Stimulated activated naive CD8-positive, alpha-beta T cell treated with anti-CD3 and anti-CD28 coated beads, Interleukin-15, Interleukin-2, amounts not matched to agents 100 ng/mL and 50 ng/mL, for 24 hours (primary cell): ENCODE results near the gene BAIAP2L2.
"Not testable (repeated sequence)": the region's sequence is repeated elsewhere in the genome, so short reads cannot be mapped to it uniquely, and the experiment has no call there.

Source experiments
- H3K27ac Mint-ChIP-seq: one replicate; pipeline ENCODE4 v1.8.0; 2021; ENCODE audit warnings: mild to moderate bottlenecking, mixed read lengths
- H3K27me3 Mint-ChIP-seq: one replicate; pipeline ENCODE4 v1.8.0; 2021; ENCODE audit warnings: mixed read lengths
- H3K36me3 Mint-ChIP-seq: one replicate; pipeline ENCODE4 v1.8.0; 2021; ENCODE audit warnings: low read depth, mixed read lengths
- H3K4me1 Mint-ChIP-seq: one replicate; pipeline ENCODE4 v1.8.0; 2021; ENCODE audit warnings: low read depth, mixed read lengths
- H3K4me3 Mint-ChIP-seq: one replicate; pipeline ENCODE4 v1.8.0; 2021; ENCODE audit warnings: mild to moderate bottlenecking, mixed read lengths
- H3K9me3 Mint-ChIP-seq: one replicate; pipeline ENCODE4 v1.8.0; 2021; ENCODE audit warnings: mixed read lengths

BAIAP2L2 gene

DNA sequence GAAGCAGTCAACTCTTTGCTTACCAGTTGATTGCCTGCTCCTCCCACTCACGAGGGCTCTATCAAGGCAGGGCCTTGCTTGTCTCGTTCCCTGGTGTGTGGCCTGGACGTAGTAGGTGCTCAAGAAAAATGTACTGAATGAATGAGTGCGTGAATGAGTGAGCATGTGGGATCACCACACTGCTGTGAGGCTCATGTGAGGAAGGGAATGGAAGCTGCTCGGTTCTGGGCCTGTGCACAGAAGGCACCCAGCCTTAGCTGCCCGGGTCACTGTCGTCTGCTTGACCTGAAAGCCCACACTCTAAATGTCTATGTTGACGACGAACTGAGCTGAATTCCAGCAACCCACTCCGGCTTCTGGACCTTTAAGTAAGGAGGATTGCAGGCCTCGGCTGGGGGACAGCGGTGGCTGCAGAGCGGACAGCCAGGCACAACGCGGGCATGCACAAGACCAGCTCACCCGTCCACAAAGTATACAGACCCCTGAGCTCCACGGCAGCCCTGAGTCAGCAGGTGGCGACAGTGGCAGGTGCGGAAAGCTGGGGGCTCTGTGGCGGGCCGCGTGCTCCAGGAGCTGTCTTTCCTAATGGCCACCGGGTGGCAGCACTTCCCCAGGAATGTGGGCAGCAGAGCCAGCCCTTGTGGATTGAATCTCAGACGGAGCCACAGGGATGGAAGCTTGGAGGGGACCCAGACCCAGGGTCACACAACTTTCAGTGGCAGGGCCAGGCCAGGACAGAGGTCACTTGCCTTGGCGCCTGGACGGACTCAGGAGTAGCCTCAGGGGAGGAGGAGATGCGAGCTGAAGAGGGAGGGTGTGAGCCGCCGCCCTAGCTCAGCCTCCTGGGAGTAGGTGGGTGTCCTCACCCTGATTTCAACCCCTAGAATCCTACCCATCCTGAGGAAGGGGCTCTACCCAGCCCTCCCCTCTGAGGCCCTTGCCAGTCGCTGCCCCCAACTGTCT is 58.3 kb downstream of the BAIAP2L2 start:
- H3K4me1 Mint-ChIP-seq = peaks cover 12% of the 10 kb centered on the region
- H3K27me3 Mint-ChIP-seq = no peaks in the 10 kb centered on the region
- no peaks in the 10 kb centered on the region for H3K9me3 Mint-ChIP-seq
- H3K36me3 Mint-ChIP-seq = no peaks in the 10 kb centered on the region
- H3K27ac Mint-ChIP-seq = no peak overlapping the region
- no peak overlapping the region for H3K4me3 Mint-ChIP-seq

DNA sequence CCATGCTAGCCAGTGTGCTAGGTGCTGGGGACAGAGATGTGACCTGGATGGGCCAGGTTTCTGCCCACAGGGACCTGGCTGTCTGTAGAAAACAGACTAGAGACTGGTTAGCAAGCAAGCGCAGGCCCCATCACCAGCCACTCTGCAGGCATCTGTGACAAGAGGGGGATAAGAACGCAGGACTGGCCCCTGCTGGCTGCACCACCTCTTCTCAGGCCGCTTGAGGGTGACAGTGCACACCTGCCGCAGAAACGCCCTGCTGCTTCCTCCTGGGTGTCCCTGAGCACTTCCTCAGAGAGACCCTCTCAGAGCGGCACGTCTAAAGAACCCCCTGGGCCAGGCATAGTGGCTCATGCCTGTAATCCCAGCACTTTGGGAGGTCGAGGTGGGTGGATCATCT is 59.2 kb downstream of the BAIAP2L2 start:
- Mint-ChIP-seq H3K27ac (no peak overlapping the region), H3K27me3 (no peaks in the 10 kb centered on the region), H3K9me3 (no peaks in the 10 kb centered on the region), H3K4me1 (peaks cover 2% of the 10 kb centered on the region), H3K4me3 (no peak overlapping the region), H3K36me3 (no peaks in the 10 kb centered on the region)

DNA sequence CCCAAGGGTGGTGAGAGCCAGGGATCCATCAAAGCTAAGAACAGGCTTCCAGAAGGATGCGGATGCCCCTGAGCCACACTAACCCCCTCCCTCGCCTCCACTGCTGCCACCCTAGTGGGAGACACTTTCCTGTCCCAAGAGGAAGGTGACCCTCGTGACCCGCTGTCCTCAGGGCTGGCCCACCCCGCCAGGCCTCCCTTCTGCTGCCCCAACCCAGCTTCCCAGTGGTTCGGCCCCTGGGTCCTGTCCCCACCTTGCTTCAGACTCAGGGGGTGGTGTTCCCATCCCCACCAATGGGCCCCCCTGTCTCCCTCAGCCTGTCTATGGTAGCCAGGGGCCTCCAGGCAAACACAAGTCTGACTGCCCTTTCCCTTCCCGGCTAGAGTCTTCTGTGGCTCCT is 59.8 kb downstream of the BAIAP2L2 start:
- Mint-ChIP-seq H3K4me3 (no peak overlapping the region), H3K4me1 (peaks cover 2% of the 10 kb centered on the region), H3K9me3 (no peaks in the 10 kb centered on the region), H3K27ac (no peak overlapping the region), H3K27me3 (no peaks in the 10 kb centered on the region), H3K36me3 (no peaks in the 10 kb centered on the region)

DNA sequence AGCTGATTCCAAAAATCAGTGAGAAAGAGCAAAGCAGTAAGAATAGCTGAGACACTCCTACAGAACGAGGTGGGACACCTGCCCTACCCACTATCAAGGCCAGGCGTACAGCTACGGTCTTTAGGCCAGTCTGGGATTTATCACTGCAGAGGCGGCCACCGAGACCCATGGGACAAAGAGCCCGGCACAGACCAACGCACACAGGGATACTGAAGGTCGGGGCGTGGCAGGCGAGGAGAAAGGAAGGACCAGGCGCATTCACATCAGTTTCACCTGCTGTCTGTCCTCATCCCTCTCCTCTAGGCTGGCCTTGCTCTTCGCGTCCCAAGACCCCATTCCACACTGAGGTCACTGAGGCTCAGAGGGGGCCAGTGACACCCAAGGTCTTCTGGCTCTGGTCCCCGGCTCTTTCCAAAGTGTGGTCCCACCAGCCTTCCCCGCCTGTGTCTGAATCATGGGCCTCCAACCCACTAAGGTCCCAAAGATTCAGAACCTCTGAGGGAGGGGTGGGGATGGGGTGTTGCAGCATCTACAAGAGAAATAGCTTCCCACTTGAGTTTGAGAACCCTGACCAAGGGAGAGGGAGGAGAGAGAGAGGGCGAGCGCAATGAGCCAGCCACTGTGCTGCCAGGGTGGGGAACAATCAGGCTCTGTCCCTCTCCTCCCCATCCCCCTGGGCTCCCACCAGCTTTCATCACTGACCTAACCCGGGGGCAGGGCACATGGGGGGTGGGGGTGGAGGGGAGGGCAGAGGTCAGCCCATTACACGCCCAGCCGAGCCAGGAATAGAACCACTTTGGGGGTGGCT is 60.5 kb downstream of the BAIAP2L2 start:
- no peaks in the 10 kb centered on the region for H3K27me3 Mint-ChIP-seq
- no peak overlapping the region for H3K27ac Mint-ChIP-seq
- H3K4me3 Mint-ChIP-seq = no peak overlapping the region
- H3K9me3 Mint-ChIP-seq = no peaks in the 10 kb centered on the region
- H3K36me3 Mint-ChIP-seq = no peaks in the 10 kb centered on the region
- peaks cover 2% of the 10 kb centered on the region for H3K4me1 Mint-ChIP-seq

DNA sequence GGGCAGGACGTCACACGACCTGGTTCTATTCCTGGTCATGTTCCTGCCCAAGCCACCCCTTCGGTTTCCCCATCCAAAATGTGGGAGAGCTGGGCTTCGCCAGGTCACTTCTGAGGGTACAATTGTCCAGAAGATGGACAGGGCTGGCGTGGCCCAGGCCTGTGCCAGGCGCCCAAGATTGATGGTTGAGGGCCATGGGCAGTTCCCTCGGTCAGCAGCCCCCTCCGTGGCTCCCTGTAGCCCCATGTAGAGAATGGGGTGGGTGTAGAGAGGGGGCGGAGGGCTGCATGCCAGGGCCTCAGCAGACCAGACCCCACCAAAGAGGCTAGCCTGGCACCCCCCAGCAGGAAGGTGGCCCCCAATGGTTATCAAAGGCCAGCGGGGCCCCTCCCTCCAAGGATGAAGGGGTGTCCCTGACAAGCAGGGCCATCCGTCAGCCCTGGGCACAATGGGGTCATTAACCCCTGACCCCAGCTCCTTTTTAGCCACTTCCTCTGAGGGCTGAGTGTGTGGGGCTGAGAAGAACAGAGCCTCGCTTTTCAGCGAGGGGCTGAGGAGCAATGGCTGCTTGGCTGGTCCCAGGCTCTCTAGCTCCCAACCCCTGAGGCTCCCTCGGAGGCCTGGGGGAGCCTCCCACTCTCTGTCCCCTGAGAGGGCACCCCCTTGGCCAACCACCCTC is 64.3 kb downstream of the BAIAP2L2 start:
- Mint-ChIP-seq H3K36me3 (no peaks in the 10 kb centered on the region), H3K9me3 (no peaks in the 10 kb centered on the region), H3K4me3 (no peak overlapping the region), H3K4me1 (no peaks in the 10 kb centered on the region), H3K27me3 (no peaks in the 10 kb centered on the region), H3K27ac (no peak overlapping the region)

DNA sequence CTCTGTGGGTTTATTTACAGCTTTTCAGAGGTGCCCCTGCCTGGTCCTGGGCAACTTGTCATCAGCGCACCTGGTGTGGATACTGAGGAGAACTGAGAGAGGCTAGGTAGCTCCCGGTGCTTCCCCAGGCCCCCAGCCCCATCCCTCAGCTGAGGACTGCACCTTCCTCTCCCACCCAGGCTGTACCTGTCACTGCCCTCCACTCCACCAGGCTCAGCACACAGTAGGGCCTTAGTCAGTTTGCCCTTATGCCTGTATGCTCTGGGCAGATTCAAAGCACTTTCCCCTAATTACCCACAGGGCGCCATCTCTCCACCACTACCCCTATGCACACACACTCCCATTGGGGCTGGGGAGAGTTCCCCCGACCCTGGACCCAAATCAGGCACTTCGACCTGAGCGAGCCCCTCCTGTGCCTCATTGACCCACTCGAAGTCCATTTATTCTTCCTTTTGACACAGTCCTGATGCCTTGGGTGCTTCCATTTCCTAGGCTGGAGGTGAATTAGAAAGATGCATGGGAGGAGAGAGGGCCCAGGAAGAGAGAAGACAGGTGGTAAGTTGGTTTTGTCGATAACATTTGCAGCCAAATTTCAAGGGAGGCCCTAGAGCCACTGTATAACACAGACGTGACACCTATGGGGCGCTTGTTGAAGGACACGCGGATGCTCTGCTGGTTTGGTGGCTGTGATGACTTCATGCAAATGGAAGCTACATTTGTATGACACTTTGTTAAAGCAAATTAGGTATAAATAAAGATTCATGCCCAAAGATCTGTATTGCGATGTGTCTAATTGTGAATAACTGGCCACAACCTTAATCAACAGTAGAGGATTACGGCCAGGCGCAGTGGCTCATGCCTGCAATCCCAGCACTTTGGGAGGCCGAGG is 67.1 kb downstream of the BAIAP2L2 start:
- H3K36me3 Mint-ChIP-seq = no peaks in the 10 kb centered on the region
- H3K4me1 Mint-ChIP-seq = no peaks in the 10 kb centered on the region
- no peaks in the 10 kb centered on the region for H3K27me3 Mint-ChIP-seq
- H3K4me3 Mint-ChIP-seq = no peak overlapping the region
- no peaks in the 10 kb centered on the region for H3K9me3 Mint-ChIP-seq
- H3K27ac Mint-ChIP-seq = no peak overlapping the region

DNA sequence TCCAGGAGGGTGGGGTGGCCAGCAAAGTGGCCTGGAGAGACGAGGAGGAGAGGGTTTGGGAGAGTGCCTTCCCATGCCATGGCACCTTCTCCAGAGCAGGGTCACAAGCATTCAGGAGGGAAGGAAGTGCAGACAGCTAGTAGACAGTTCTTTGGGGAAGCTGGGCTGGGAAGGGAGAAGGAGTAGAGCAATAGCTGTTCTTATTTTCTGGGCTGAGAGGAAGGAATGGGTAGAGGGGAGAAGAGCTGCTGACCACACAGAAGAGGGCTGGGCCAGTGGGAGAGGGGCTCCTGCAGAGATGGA is 68.0 kb downstream of the BAIAP2L2 start:
- Mint-ChIP-seq H3K36me3 (no peaks in the 10 kb centered on the region), H3K4me3 (no peak overlapping the region), H3K27ac (no peak overlapping the region), H3K9me3 (no peaks in the 10 kb centered on the region), H3K4me1 (no peaks in the 10 kb centered on the region), H3K27me3 (no peaks in the 10 kb centered on the region)

DNA sequence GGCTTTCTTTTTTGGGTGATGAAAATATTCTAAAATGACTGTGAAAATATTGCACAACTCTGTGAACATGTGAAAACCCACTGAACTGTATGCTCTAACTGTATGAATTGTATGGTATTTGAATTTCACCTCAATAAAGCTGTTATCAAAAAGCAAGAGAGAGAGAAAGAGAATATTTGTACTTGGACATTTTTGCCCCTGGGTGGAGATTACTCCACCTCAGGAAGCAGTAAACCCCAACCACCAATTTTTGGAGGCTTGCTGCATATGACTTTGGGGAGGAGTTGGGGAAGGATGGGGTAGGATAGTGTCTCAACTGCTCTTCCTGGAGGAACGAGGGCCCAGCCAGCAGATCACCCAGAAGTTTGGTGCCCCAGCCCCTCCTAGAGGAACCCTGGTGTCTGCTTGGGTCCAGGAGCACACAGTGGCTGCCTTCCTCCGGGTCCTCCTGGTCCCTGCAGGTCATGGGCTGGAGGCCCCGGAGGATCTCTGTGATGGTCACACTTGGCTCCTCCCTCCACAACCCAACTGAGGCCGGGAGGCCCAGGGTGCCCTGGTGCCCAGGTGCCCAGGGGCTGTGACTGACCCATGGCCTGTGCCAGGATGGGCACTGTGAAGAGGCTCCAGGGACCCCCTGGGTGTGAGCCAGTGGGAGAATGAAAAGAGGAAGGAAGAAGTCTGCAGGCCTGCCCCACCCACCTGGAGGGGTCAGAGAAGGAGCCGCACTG is 68.6 kb downstream of the BAIAP2L2 start:
- no peaks in the 10 kb centered on the region for H3K9me3 Mint-ChIP-seq
- H3K36me3 Mint-ChIP-seq = no peaks in the 10 kb centered on the region
- no peak overlapping the region for H3K4me3 Mint-ChIP-seq
- no peaks in the 10 kb centered on the region for H3K27me3 Mint-ChIP-seq
- no peaks in the 10 kb centered on the region for H3K4me1 Mint-ChIP-seq
- H3K27ac Mint-ChIP-seq = no peak overlapping the region

DNA sequence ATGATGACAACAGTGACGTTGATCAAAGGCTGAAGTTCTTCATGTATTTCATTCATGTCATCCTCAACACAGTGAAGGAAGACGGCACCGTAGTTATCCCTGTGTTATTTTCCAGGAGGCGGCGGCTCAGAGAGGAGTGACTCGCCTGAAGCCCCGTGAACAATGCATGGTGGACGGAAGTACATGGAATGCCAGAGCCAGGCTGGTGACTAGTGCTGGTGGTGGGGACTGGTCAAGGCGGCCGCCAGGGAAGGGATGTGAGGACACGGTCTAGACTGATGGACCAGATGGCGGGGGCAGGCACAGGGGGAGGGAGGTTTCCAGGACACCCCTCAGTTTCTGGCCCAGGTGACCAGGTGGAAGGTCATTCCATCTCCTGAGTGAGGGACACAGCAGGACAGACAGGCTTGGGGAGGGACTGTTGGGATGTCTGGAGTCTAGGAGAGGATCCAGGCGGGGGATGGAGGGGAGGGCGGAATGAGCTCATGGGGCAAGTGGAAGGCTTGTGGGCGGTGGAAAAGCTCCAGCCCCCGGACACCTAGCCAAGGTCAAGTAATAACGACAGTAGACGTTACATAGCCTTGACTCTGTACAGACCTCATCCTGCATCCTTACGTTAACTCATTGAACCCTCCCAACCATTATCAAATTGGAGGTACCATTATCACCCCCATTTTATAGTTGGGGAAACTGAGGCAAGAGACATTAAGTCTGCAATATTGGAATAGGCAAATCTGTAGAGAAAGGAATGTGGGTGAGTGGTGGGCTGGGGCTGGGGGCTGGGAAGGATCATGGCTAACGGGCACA is 69.3 kb downstream of the BAIAP2L2 start:
- H3K36me3 Mint-ChIP-seq = no peaks in the 10 kb centered on the region
- H3K9me3 Mint-ChIP-seq = no peaks in the 10 kb centered on the region
- H3K4me1 Mint-ChIP-seq = no peaks in the 10 kb centered on the region
- no peak overlapping the region for H3K4me3 Mint-ChIP-seq
- no peaks in the 10 kb centered on the region for H3K27me3 Mint-ChIP-seq
- H3K27ac Mint-ChIP-seq = no peak overlapping the region

DNA sequence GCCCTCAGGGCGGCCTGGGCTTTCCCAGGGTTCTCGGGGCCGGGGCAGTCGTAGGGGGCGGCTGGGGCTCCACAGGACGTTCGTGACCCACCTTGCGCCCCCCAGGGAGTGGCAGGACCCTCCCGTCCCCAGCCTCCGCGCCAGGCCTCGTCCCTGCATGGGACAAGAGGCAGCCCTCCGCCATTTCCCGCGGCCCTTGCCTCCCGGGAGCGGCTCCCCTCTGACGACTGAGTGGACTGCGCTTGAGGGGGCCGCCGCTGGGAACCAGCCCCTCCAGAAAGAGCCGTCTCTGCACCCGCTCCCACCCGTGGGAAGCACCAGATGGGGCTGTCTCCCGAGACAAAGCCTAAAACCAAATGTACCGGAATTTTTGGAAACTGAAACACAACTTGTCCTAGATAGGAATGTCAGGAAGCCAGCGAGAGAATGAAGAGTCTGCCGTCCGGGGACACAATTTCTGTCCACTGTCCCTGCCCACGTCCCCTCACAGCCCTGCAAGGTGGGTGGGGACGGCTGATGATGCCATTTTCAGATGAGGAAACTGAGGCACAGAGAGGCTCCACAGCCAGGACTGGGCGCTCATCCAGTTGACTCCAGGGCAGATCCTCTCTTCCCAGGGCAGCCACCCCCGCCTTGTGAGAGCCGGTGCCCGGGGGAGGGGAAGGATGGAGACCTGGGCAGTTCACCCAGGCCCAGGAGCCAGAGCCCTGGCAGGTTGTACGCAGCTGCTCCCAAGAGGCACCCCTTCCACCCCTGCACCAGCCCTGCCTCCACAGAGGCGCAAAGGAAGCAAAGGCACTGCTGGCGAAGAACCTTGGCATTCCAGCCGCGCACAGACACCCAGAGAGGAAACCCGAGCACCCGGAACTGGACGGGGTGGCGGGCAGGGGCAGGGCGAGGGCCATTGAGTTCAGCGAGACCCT is 71.3 kb downstream of the BAIAP2L2 start:
- Mint-ChIP-seq H3K4me3 (no peak overlapping the region), H3K4me1 (no peaks in the 10 kb centered on the region), H3K27me3 (no peaks in the 10 kb centered on the region), H3K9me3 (no peaks in the 10 kb centered on the region), H3K36me3 (no peaks in the 10 kb centered on the region), H3K27ac (no peak overlapping the region)

DNA sequence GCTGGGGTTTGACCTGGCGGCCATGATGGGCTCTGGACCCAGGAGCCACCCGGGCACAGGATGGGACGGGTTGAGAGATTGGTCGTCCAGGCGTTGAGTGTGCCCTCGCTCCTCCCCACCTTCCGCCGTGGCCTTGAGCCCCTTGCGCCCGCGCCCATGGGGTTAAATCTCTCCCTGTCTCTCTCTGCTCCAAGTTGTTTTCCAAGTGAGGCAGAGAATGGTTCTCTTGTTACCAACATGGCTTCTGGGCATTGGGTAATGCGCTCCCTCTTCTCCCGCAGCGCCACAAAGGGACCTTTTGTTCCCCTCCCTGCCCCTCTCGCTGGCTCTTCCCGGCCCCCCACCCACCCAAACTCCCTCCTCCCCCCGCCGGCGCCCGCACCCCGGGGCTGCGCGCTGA is 72.1 kb downstream of the BAIAP2L2 start:
- H3K27me3 Mint-ChIP-seq = no peaks in the 10 kb centered on the region
- H3K9me3 Mint-ChIP-seq = no peaks in the 10 kb centered on the region
- no peak overlapping the region for H3K4me3 Mint-ChIP-seq
- no peaks in the 10 kb centered on the region for H3K4me1 Mint-ChIP-seq
- H3K36me3 Mint-ChIP-seq = no peaks in the 10 kb centered on the region
- H3K27ac Mint-ChIP-seq = no peak overlapping the region

DNA sequence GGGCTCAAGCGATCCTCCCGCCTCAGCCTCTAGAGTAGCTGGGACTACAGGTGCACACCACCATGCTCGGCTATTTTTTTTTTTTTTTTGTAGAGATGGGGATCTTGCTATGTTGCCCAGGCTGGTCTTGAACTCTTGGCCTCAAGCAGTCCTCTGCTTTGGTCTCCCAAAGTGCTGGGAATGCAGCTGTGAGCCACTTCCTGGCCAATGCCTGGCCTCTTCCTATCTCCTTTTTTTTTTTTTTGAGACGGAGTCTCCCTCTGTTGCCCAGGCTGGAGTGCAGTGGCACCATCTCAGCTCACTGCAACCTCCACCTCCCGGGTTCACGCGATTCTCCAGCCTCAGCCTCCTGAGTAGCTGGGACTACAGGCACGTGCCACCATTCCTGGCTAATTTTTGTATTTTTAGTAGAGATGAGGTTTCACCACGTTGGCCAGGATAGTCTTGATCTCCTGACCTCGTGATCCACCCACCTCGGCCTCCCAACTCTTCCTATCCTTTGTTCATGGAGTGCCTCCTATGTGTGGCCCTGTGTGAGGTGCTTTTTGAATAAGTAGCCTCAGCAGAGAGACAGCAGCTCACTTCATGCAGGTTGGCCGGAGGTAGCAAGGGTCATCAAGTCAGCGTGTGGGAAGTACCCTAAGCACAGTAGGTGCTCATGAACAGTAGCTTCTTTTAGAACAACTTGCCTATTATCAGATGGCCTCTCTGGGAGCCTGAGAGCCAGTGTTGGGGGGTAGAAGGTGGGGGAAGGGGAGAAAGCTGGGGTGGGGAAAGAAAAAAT is 72.9 kb downstream of the BAIAP2L2 start:
- H3K4me1 Mint-ChIP-seq, H3K4me3 Mint-ChIP-seq, H3K27ac Mint-ChIP-seq, H3K27me3 Mint-ChIP-seq, H3K9me3 Mint-ChIP-seq, H3K36me3 Mint-ChIP-seq: not testable (repeated sequence)
